MCF 10A (cell line): ENCODE data around the gene SDHAF1. TPM values are rescaled to one million over a fixed set of nuclear protein-coding genes. Genes with fewer than 3 reads are reported as not detected.
"Not testable (repeated sequence)": the region's sequence is repeated elsewhere in the genome, so short reads cannot be mapped to it uniquely, and the experiment has no call there.

ENCODE experiments used
- BruUV-seq: library from RNA; stranded (reverse); fragments of 400-500 nt; replicated peaks from 2 replicates; lab custom pipeline; 2021; lab: Mats Ljungman, UMichigan
- CTCF ChIA-PET: fragments of 300-600 bp; sonication (Branson Sonifier 250); formaldehyde crosslinking; extraction: SDS; loops from one replicate; lab custom pipeline; 2021; ENCODE audit warnings: antibody characterized with exemption, inconsistent platforms; lab: Yijun Ruan, JAX
- POLR2A ChIA-PET: fragments of 300-600, 350-650 bp; sonication (Branson Sonifier 250); formaldehyde crosslinking; extraction: SDS; loops from one replicate; lab custom pipeline; 2020; ENCODE audit warnings: antibody characterized with exemption, inconsistent platforms; lab: Yijun Ruan, JAX
- DNase-seq: peaks from one replicate; pipeline ENCODE4 v3.0.0-alpha.2; 2018; ENCODE audit not compliant: unreplicated experiment
- H3K27ac Mint-ChIP-seq: one replicate; pipeline ENCODE4 v1.8.0; 2022; ENCODE audit warnings: mild to moderate bottlenecking, low read depth, mixed read lengths; ENCODE audit not compliant: unreplicated experiment
- H3K27me3 Mint-ChIP-seq: one replicate; pipeline ENCODE4 v1.8.0; 2022; ENCODE audit warnings: mixed read lengths; ENCODE audit not compliant: insufficient read depth, unreplicated experiment
- H3K36me3 Mint-ChIP-seq: one replicate; pipeline ENCODE4 v1.8.0; 2022; ENCODE audit warnings: mild to moderate bottlenecking, moderate library complexity, mixed read lengths; ENCODE audit not compliant: insufficient read depth, unreplicated experiment
- H3K4me1 Mint-ChIP-seq: one replicate; pipeline ENCODE4 v1.8.0; 2022; ENCODE audit warnings: mixed read lengths; ENCODE audit not compliant: insufficient read depth, unreplicated experiment
- H3K4me3 Mint-ChIP-seq: one replicate; pipeline ENCODE4 v1.8.0; 2022; ENCODE audit warnings: mild to moderate bottlenecking, moderate library complexity, mixed read lengths; ENCODE audit not compliant: unreplicated experiment
- H3K9me3 Mint-ChIP-seq: one replicate; pipeline ENCODE4 v1.8.0; 2022; ENCODE audit warnings: mixed read lengths; ENCODE audit not compliant: unreplicated experiment
- CTCF ChIP-seq: fragments of 200-600 bp; IDR thresholded peaks from one replicate; pipeline ENCODE4 v1.8.0; 2022; ENCODE audit warnings: antibody characterized with exemption, mild to moderate bottlenecking; ENCODE audit not compliant: unreplicated experiment
- intact Hi-C: fragments of 100-400 bp; cut with micrococcal nuclease; formaldehyde crosslinking; loops from 2 replicates; pipeline ENCODE4 v1.14.1; 2022
- total RNA-seq: library from RNA; stranded (reverse); gene quantifications from 2 replicates; pipeline ENCODE4 v1.2.3, GENCODE V29; 2022

Gene SDHAF1
- total RNA-seq, 1 experiment from 2014 or later, result 14.4 TPM

GRCh38 chr19:36032251-36033104 is 37.5 kb downstream of the SDHAF1 start, which contains the start of gene CLIP3:
CLIP3 (minus strand) TSS chr19:36032873; CDS start chr19:36032357, 516 bp downstream.
- intact Hi-C loops, result no loop called here
- H3K27me3 Mint-ChIP-seq, result no peaks in the 10 kb centered on the region
- no peak for TF ChIP-seq CTCF
- H3K9me3 Mint-ChIP-seq, result no peaks in the 10 kb centered on the region
- DNase-seq, result no peak
- BruUV-seq, result no TSS peak
- H3K36me3 Mint-ChIP-seq, result no peaks in the 10 kb centered on the region
- ChIA-PET CTCF (no interaction called here), POLR2A (no interaction called here)
- H3K27ac Mint-ChIP-seq, result no peak within 1 kb of the TSS
- no peak within 1 kb of the TSS for H3K4me3 Mint-ChIP-seq
- H3K4me1 Mint-ChIP-seq, result no peaks in the 10 kb centered on the region

GRCh38 chr19:36040495-36040894 is 45.5 kb downstream of the SDHAF1 start:
- TF ChIP-seq CTCF, result no peak
- no peak for DNase-seq
- intact Hi-C loops, result no loop called here
- Mint-ChIP-seq H3K27me3 (no peaks in the 10 kb centered on the region), H3K27ac (peak overlapping the region; percentile 66), H3K4me3 (no peak overlapping the region), H3K4me1 (peaks cover 26% of the 10 kb centered on the region), H3K36me3 (peaks cover 4% of the 10 kb centered on the region), H3K9me3 (no peaks in the 10 kb centered on the region)
- ChIA-PET POLR2A (interaction anchor here (1.6 kb wide), 1 partner anchor 27 kb away, joined by 5 read pairs; the partner anchor contains the start of gene ALKBH6), CTCF (no interaction called here)
- BruUV-seq, result no TSS peak

GRCh38 chr19:36041092-36041491 is 46.1 kb downstream of the SDHAF1 start:
- ChIA-PET POLR2A (interaction anchor here (0.6 to 2.0 kb wide), 4 partner anchors 13 to 87 kb away, joined by 3 to 9 read pairs (median 4); partner anchors contain the start of genes ALKBH6 and THAP8), CTCF (interaction anchor here (1.1 kb wide), 1 partner anchor 10 kb away, joined by 5 read pairs; no protein-coding TSS in a partner anchor)
- H3K27me3 Mint-ChIP-seq, intact Hi-C loops, DNase-seq, BruUV-seq, H3K4me3 Mint-ChIP-seq, H3K36me3 Mint-ChIP-seq, H3K9me3 Mint-ChIP-seq: not testable (repeated sequence)
- H3K4me1 Mint-ChIP-seq, result peaks cover 29% of the 10 kb centered on the region
- peak overlapping the region; percentile 66 for H3K27ac Mint-ChIP-seq

DNA sequence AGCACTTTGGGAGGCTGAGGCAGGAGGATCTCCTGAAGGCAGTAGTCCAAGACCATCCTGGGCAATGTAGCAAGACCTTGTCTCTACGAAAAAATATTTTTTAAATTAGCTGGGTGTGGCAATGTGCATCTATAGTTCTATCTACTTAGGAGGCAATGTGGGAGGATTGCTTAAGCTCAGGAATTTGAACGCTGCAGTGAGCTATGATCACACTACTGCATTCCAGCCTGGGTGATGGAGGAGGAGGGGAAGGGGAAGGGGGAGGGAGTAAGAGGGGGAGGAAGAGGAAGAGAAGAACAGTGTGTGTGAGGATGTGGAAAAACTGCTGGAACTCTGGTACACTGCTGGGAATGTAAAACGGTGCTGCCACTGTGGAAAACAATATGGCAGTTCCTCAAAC is 46.8 kb downstream of the SDHAF1 start:
- peak; percentile 77 for DNase-seq
- no peaks in the 10 kb centered on the region for H3K9me3 Mint-ChIP-seq

More for the DNA sequence above, 46.8 kb downstream of the SDHAF1 start:
- CTCF ChIA-PET, result interaction anchor here (1.1 kb wide), 1 partner anchor 10 kb away, joined by 5 read pairs; no protein-coding TSS in a partner anchor
- POLR2A ChIA-PET, result interaction anchor here (0.6 to 2.0 kb wide), 5 partner anchors 12 to 123 kb away, joined by 3 to 9 read pairs (median 5); partner anchors contain the start of genes ALKBH6 and THAP8
- Mint-ChIP-seq H3K36me3 (peaks cover 4% of the 10 kb centered on the region), H3K27ac (peak overlapping the region; percentile 66), H3K4me1 (peaks cover 36% of the 10 kb centered on the region), H3K4me3 (no peak overlapping the region), H3K27me3 (no peaks in the 10 kb centered on the region)
- intact Hi-C loops, result no loop called here
- no TSS peak for BruUV-seq
- no peak for TF ChIP-seq CTCF
